HG02973 (cell line): Measurements from ENCODE around the gene ESRRB.

Source experiments
- ATAC-seq: cut with Tn5 transposase; IDR thresholded peaks from one replicate; pipeline ENCODE4 v1.9.1; 2021; ENCODE audit warnings: moderate library complexity; ENCODE audit not compliant: unreplicated experiment

ESRRB gene

GRCh38 chr14:76351941-76352340, 24.0 kb upstream of the ESRRB start:
- no peak for ATAC-seq

- no peak for ATAC-seq
Observed at GRCh38 chr14:76352639-76353281, 23.2 kb upstream of the ESRRB start.

- no peak for ATAC-seq
Observed at GRCh38 chr14:76354310-76354709, 21.6 kb upstream of the ESRRB start.

- no peak for ATAC-seq
Observed at GRCh38 chr14:76355771-76356170, 20.2 kb upstream of the ESRRB start.

GRCh38 chr14:76371066-76371465, 4.9 kb upstream of the ESRRB start:
- no peak for ATAC-seq

GRCh38 chr14:76373456-76373855, 2.5 kb upstream of the ESRRB start:
- ATAC-seq: no peak

- no peak for ATAC-seq
Observed at GRCh38 chr14:76375484-76375883, 453 bp upstream of the ESRRB start.

GRCh38 chr14:76376409-76376877, 506 bp downstream of the ESRRB start:
- no peak for ATAC-seq

GRCh38 chr14:76376878-76377734, 1.2 kb downstream of the ESRRB start:
- no peak for ATAC-seq

- ATAC-seq: no peak
Observed at GRCh38 chr14:76377735-76378074, 1.8 kb downstream of the ESRRB start.

GRCh38 chr14:76380991-76381390, 5.1 kb downstream of the ESRRB start:
- no peak for ATAC-seq

- ATAC-seq: no peak
Observed at GRCh38 chr14:76381817-76382494, 6.0 kb downstream of the ESRRB start.

GRCh38 chr14:76382495-76382832, 6.5 kb downstream of the ESRRB start:
- ATAC-seq: no peak

- ATAC-seq: no peak
Observed at GRCh38 chr14:76385435-76385834, 9.5 kb downstream of the ESRRB start.

- ATAC-seq: no peak
Observed at GRCh38 chr14:76386944-76387782, 11.2 kb downstream of the ESRRB start.

- ATAC-seq: no peak
Observed at GRCh38 chr14:76389841-76390240, 13.9 kb downstream of the ESRRB start.

- no peak for ATAC-seq
Observed at GRCh38 chr14:76390621-76391020, 14.7 kb downstream of the ESRRB start.

- no peak for ATAC-seq
Observed at GRCh38 chr14:76391981-76392690, 16.2 kb downstream of the ESRRB start.

GRCh38 chr14:76394569-76394968, 18.6 kb downstream of the ESRRB start:
- no peak for ATAC-seq

GRCh38 chr14:76395161-76395560, 19.2 kb downstream of the ESRRB start:
- no peak for ATAC-seq
